H9 (cell line): ENCODE data around the gene AHNAK. TPM values are rescaled to one million over a fixed set of nuclear protein-coding genes. Genes with fewer than 3 reads are reported as not detected.

Experiments used
- DNase-seq: peaks from one replicate; pipeline ENCODE4 v3.0.0-alpha.2; 2017
- H2AFZ ChIP-seq: one replicate; pipeline ENCODE4 v1.6.1; 2013; ENCODE audit warnings: mild to moderate bottlenecking, low read length, control low read depth, moderate library complexity
- H2AK5ac ChIP-seq: 2 replicates; pipeline ENCODE4 v1.6.1; 2013; ENCODE audit warnings: low read length, control low read depth, mixed read lengths; ENCODE audit not compliant: insufficient read length
- H2BK120ac ChIP-seq: one replicate; pipeline ENCODE4 v1.6.1; 2013; ENCODE audit warnings: low read depth, mild to moderate bottlenecking, low read length, control low read depth, inconsistent platforms; ENCODE audit not compliant: poor library complexity, severe bottlenecking
- H2BK12ac ChIP-seq: 2 replicates; pipeline ENCODE4 v1.6.1; 2013; ENCODE audit warnings: low read length, control low read depth, mixed read lengths, low read depth; ENCODE audit not compliant: insufficient read length
- H2BK15ac ChIP-seq: 2 replicates; pipeline ENCODE4 v1.6.1; 2013; ENCODE audit warnings: low read depth, low read length, control low read depth
- H2BK20ac ChIP-seq: one replicate; pipeline ENCODE4 v1.6.1; 2013; ENCODE audit warnings: low read depth, mild to moderate bottlenecking, low read length, control low read depth, inconsistent platforms; ENCODE audit not compliant: poor library complexity, severe bottlenecking
- H2BK5ac ChIP-seq: 2 replicates; pipeline ENCODE4 v1.6.1; 2013; ENCODE audit warnings: low read length, control low read depth, mixed read lengths; ENCODE audit not compliant: insufficient read length
- H3K14ac ChIP-seq: 2 replicates; pipeline ENCODE4 v1.6.1; 2013; ENCODE audit warnings: low read length, control low read depth; ENCODE audit not compliant: insufficient read depth
- H3K18ac ChIP-seq: 2 replicates; pipeline ENCODE4 v1.6.1; 2013; ENCODE audit warnings: low read depth, mild to moderate bottlenecking, mixed read lengths, low read length, control low read depth; ENCODE audit not compliant: insufficient read length
- H3K23ac ChIP-seq: 2 replicates; pipeline ENCODE4 v1.6.1; 2013; ENCODE audit warnings: low read length, control low read depth, mixed read lengths, low read depth; ENCODE audit not compliant: insufficient read length
- H3K23me2 ChIP-seq: 2 replicates; pipeline ENCODE4 v1.6.1; 2013; ENCODE audit warnings: low read depth, mild to moderate bottlenecking, mixed read lengths, low read length, control low read depth; ENCODE audit not compliant: insufficient read length, poor library complexity, severe bottlenecking
- H3K27ac ChIP-seq: 2 replicates; pipeline ENCODE4 v1.5.1; 2013; ENCODE audit warnings: low read length, control low read depth, mixed read lengths, low read depth; ENCODE audit not compliant: insufficient read length
- H3K27me3 ChIP-seq: 2 replicates; pipeline ENCODE4 v1.6.1; 2013; ENCODE audit warnings: low read length, control low read depth, inconsistent platforms; ENCODE audit not compliant: insufficient read depth
- H3K4ac ChIP-seq: 2 replicates; pipeline ENCODE4 v1.6.1; 2013; ENCODE audit warnings: low read depth, mild to moderate bottlenecking, control low read depth, inconsistent platforms, low read length, moderate library complexity
- H3K4me1 ChIP-seq: 2 replicates; pipeline ENCODE4 v1.6.1; 2013; ENCODE audit warnings: low read length, control low read depth, inconsistent platforms; ENCODE audit not compliant: insufficient read depth
- H3K4me2 ChIP-seq: 2 replicates; pipeline ENCODE4 v1.6.1; 2013; ENCODE audit warnings: low read length, control low read depth, mixed read lengths; ENCODE audit not compliant: insufficient read length, insufficient read depth
- H3K56ac ChIP-seq: 2 replicates; pipeline ENCODE4 v1.6.1; 2013; ENCODE audit warnings: low read depth, mild to moderate bottlenecking, mixed read lengths, low read length, control low read depth; ENCODE audit not compliant: insufficient read length
- H3K79me1 ChIP-seq: 2 replicates; pipeline ENCODE4 v1.6.1; 2013; ENCODE audit warnings: low read depth, mild to moderate bottlenecking, moderate library complexity, low read length, control low read depth, inconsistent platforms; ENCODE audit not compliant: insufficient read depth, poor library complexity, severe bottlenecking
- H3K79me2 ChIP-seq: 2 replicates; pipeline ENCODE4 v1.6.1; 2013; ENCODE audit warnings: low read length, control low read depth, inconsistent platforms; ENCODE audit not compliant: insufficient read depth
- H3K9ac ChIP-seq: 2 replicates; pipeline ENCODE4 v1.6.1; 2013; ENCODE audit warnings: low read length, control low read depth, mixed read lengths; ENCODE audit not compliant: insufficient read length; ENCODE audit errors: extremely low read depth
- H3K9me3 ChIP-seq: one replicate; pipeline ENCODE4 v1.6.1; 2013; ENCODE audit warnings: low read depth, low read length, inconsistent platforms; ENCODE audit not compliant: control insufficient read depth
- H3T11ph ChIP-seq: one replicate; pipeline ENCODE4 v1.6.1; 2013; ENCODE audit warnings: mild to moderate bottlenecking, low read length, control low read depth, inconsistent platforms
- H4K20me1 ChIP-seq: one replicate; pipeline ENCODE4 v1.6.1; 2013; ENCODE audit not compliant: control insufficient read depth, insufficient read length, insufficient read depth
- H4K5ac ChIP-seq: 2 replicates; pipeline ENCODE4 v1.6.1; 2013; ENCODE audit warnings: low read depth, mild to moderate bottlenecking, mixed read lengths, low read length, control low read depth; ENCODE audit not compliant: insufficient read length
- H4K8ac ChIP-seq: replicated peaks from 2 replicates; pipeline ENCODE4 v1.6.1; 2013; ENCODE audit warnings: low read length, control low read depth, mixed read lengths, low read depth; ENCODE audit not compliant: insufficient read length
- H4K91ac ChIP-seq: 2 replicates; pipeline ENCODE4 v1.6.1; 2013; ENCODE audit warnings: low read depth, mild to moderate bottlenecking, moderate library complexity, mixed read lengths, low read length, control low read depth; ENCODE audit not compliant: insufficient read length
- H3K27ac Mint-ChIP-seq, 3 experiments: 2 replicates in 2 of 3; 3 replicates in 1 of 3; pipeline ENCODE4 v1.8.0; 2020 to 2021; ENCODE audit warnings: mixed read lengths in 3 of 3, mild to moderate bottlenecking in 1 of 3, moderate library complexity in 1 of 3
- H3K27me3 Mint-ChIP-seq: 2 replicates; pipeline ENCODE4 v1.8.0; 2021; ENCODE audit warnings: low read depth, mild to moderate bottlenecking, moderate library complexity, mixed read lengths
- H3K36me3 Mint-ChIP-seq, 3 experiments: 2 replicates in 2 of 3; 3 replicates in 1 of 3; pipeline ENCODE4 v1.8.0; 2020 to 2021; ENCODE audit warnings: low read depth in 3 of 3, mixed read lengths in 3 of 3; ENCODE audit not compliant: insufficient read depth in 1 of 3
- H3K4me1 Mint-ChIP-seq, 2 experiments: 2 replicates each; pipeline ENCODE4 v1.8.0; 2020; ENCODE audit warnings: mixed read lengths in 2 of 2
- H3K4me3 Mint-ChIP-seq, 2 experiments: 2 replicates in 1 of 2; 3 replicates in 1 of 2; pipeline ENCODE4 v1.8.0; 2020 to 2021; ENCODE audit warnings: mild to moderate bottlenecking in 2 of 2, mixed read lengths in 2 of 2, moderate library complexity in 1 of 2
- H3K9me3 Mint-ChIP-seq, 2 experiments: 2 replicates in 1 of 2; 3 replicates in 1 of 2; pipeline ENCODE4 v1.8.0; 2020; ENCODE audit warnings: mild to moderate bottlenecking in 2 of 2, mixed read lengths in 2 of 2, moderate library complexity in 1 of 2
- CTCF ChIP-seq: fragments of 200-600 bp; sonication (generic); conservative IDR thresholded peaks from 3 replicates; pipeline ENCODE4 v1.8.0; 2021; ENCODE audit warnings: antibody characterized with exemption, mild to moderate bottlenecking
- WGBS: extraction: QIAGEN DNeasy Blood & Tissue Kit; methylation state at CpG from one replicate; pipeline ENCODE4 v1.1.7; 2013; ENCODE audit warnings: missing lambda C conversion rate, low lambda C conversion rate, mixed read lengths; ENCODE audit not compliant: insufficient read length; ENCODE audit errors: extremely low coverage; 5-methylcytosine and 5-hydroxymethylcytosine counted together
- total RNA-seq: library from RNA; stranded (reverse); gene quantifications from 2 replicates; pipeline ENCODE4 v1.2.1, GENCODE V29; 2021

The AHNAK gene
- total RNA-seq, 1 experiment from 2014 or later, result 15.2 TPM

GRCh38 chr11:62402226-62402959, 144.2 kb downstream of the AHNAK start:
- Histone ChIP-seq H2BK15ac (no peak overlapping the region), H3K4me1 (no peaks in the 10 kb centered on the region), H3K79me2 (no peaks in the 10 kb centered on the region), H3K18ac (peak overlapping the region; percentile 1), H3K27me3 (no peaks in the 10 kb centered on the region), H4K5ac (no peak overlapping the region), H2BK5ac (no peak overlapping the region), H3K14ac (no peak overlapping the region), H4K20me1 (no peaks in the 10 kb centered on the region), H3K79me1 (no peaks in the 10 kb centered on the region), H2AFZ (no peak overlapping the region), H3K4me2 (no peak overlapping the region), H3K27ac (no peak overlapping the region), H2BK20ac (no peak overlapping the region), H3K56ac (no peak overlapping the region), H2AK5ac (no peak overlapping the region), H3K9ac (no peak overlapping the region), H2BK120ac (no peak overlapping the region), H4K8ac (no peak overlapping the region), H4K91ac (no peak overlapping the region), H3K9me3 (no peaks in the 10 kb centered on the region), H2BK12ac (no peak overlapping the region), H3T11ph (no peak overlapping the region), H3K23me2 (no peaks in the 10 kb centered on the region), H3K4ac (no peak overlapping the region), H3K23ac (no peak overlapping the region)
- Mint-ChIP-seq H3K27ac (peak overlapping the region in 1 of 3 experiments; percentile 20; a peak in 2 of 7 replicates), H3K36me3 (no peaks in the 10 kb centered on the region; a peak in 1 of 7 replicates), H3K4me3 (no peak overlapping the region), H3K27me3 (peaks cover 4% of the 10 kb centered on the region), H3K9me3 (no peaks in the 10 kb centered on the region), H3K4me1 (peaks cover 19 to 42% of the 10 kb centered on the region in 2 experiments)
- DNase-seq, result no peak
- no CpG with 5 or more reads among the region's 15 CpGs for WGBS
- no peak for TF ChIP-seq CTCF
